Skin of body (tissue), 2 donors: ENCODE results near the gene INTS6L. TPM values are rescaled to one million over a fixed set of nuclear protein-coding genes. Genes with fewer than 3 reads are reported as not detected.
"Not testable (repeated sequence)": the region's sequence is repeated elsewhere in the genome, so short reads cannot be mapped to it uniquely, and the experiment has no call there.

Experiments used
- DNase-seq: peaks from one replicate; lab custom pipeline; 2025; lab: John Stamatoyannopoulos, UW
- total RNA-seq: library from RNA; depleted of rRNA; stranded (reverse); fragments of >200 nt; gene quantifications from one replicate; pipeline ENCODE4 v1.2.3, GENCODE V29; 2014

INTS6L gene
- total RNA-seq, 1 donor from 2014 or later: 14.2 TPM

GRCh38 chrX:135595543-135595942, 75.1 kb downstream of the INTS6L start:
- no peak for DNase-seq

- no peak for DNase-seq
Measured at GRCh38 chrX:135596495-135596894, 76.0 kb downstream of the INTS6L start.

GRCh38 chrX:135605906-135606305, 85.4 kb downstream of the INTS6L start:
- DNase-seq: no peak

- not testable (repeated sequence) for DNase-seq
Measured at GRCh38 chrX:135624408-135625204, 104.1 kb downstream of the INTS6L start.

GRCh38 chrX:135625995-135626394, 105.5 kb downstream of the INTS6L start:
- DNase-seq: no peak

GRCh38 chrX:135629342-135629741, 108.9 kb downstream of the INTS6L start:
- DNase-seq: no peak

Other genes starting within 250 kb of the INTS6L start
- gene ETDC, start 211.2 kb upstream of the INTS6L start, total RNA-seq: not detected
- gene ZNF75D, start 176.6 kb upstream of the INTS6L start, total RNA-seq: 11.9 TPM
- gene ZNF449, start 175.9 kb upstream of the INTS6L start, total RNA-seq: 15.4 TPM
- 0.99 TPM for gene SMIM10L2A, start 98.7 kb upstream of the INTS6L start, total RNA-seq
- not detected for gene CT45A1, start 193.0 kb downstream of the INTS6L start, total RNA-seq
- gene CT45A3, start 247.5 kb downstream of the INTS6L start, total RNA-seq: not detected